ENCODE measurements around the gene CLEC16A.

Gene CLEC16A

GRCh38 chr16:10938321-10938720, 6.0 kb upstream of the CLEC16A start:
- H3K4me3 ChIP-seq (ENCODE audit: low read depth, low read length) = no peak overlapping the region
- no peak for TF ChIP-seq CTCF (IDR thresholded peaks at IDR 0.05; ENCODE audit: low read depth, low read length)

GRCh38 chr16:10938796-10939648, 5.3 kb upstream of the CLEC16A start:
- no peak overlapping the region for H3K4me3 ChIP-seq (ENCODE audit: low read depth, low read length)
- TF ChIP-seq CTCF (IDR thresholded peaks at IDR 0.05; ENCODE audit: low read depth, low read length) = no peak

- TF ChIP-seq CTCF (IDR thresholded peaks at IDR 0.05; ENCODE audit: low read depth, low read length) = no peak
- H3K4me3 ChIP-seq (ENCODE audit: low read depth, low read length) = peak overlapping the region; percentile 82
Observed at GRCh38 chr16:10939649-10940234, 4.6 kb upstream of the CLEC16A start.

- H3K4me3 ChIP-seq (ENCODE audit: low read depth, low read length) = peak overlapping the region; percentile 82
- no peak for TF ChIP-seq CTCF (IDR thresholded peaks at IDR 0.05; ENCODE audit: low read depth, low read length)
Observed at GRCh38 chr16:10940501-10941079, 3.8 kb upstream of the CLEC16A start.

GRCh38 chr16:10941127-10941933, 3.0 kb upstream of the CLEC16A start:
- no peak for TF ChIP-seq CTCF (IDR thresholded peaks at IDR 0.05; ENCODE audit: low read depth, low read length)
- peak overlapping the region; percentile 82 for H3K4me3 ChIP-seq (ENCODE audit: low read depth, low read length)

- H3K4me3 ChIP-seq (ENCODE audit: low read depth, low read length) = peak overlapping the region; percentile 82
Observed at GRCh38 chr16:10941935-10942351, 2.4 kb upstream of the CLEC16A start.

GRCh38 chr16:10942352-10943063, 1.9 kb upstream of the CLEC16A start, which contains the start of gene DEXI:
Gene DEXI, minus strand, starts transcription at chr16:10942468. Its CDS starts 463 bp downstream, at chr16:10942005.
- peak within 1 kb of the TSS; percentile 82 for H3K4me3 ChIP-seq (ENCODE audit: low read depth, low read length)
- no peak for TF ChIP-seq CTCF (IDR thresholded peaks at IDR 0.05; ENCODE audit: low read depth, low read length)

Measured in WI38 (cell line).